Activated CD8-positive, alpha-beta T cell treated with anti-CD3 and anti-CD28 coated beads for 36 hours (primary cell): ENCODE measurements around the gene CYP46A1. TPM values are rescaled to one million over a fixed set of nuclear protein-coding genes. Genes with fewer than 3 reads are reported as not detected.

Source experiments
- ATAC-seq: fragments of 200-7000 bp; cut with Tn5 transposase; one replicate; pipeline ENCODE4 v1.10.0; 2021; ENCODE audit warnings: mild to moderate bottlenecking, moderate library complexity
- CTCF ChIA-PET: fragments of 350-600 bp; sonication (Branson Sonifier 250); formaldehyde crosslinking; loops from one replicate; lab custom pipeline; 2021; ENCODE audit warnings: antibody characterized with exemption; lab: Charles Lee
- POLR2A ChIA-PET: fragments of 350-600 bp; sonication (Branson Sonifier 250); formaldehyde crosslinking; loops from one replicate; lab custom pipeline; 2021; ENCODE audit warnings: antibody characterized with exemption; lab: Charles Lee
- DNase-seq: peaks from one replicate; pipeline ENCODE4 v3.0.0-alpha.2; 2020
- H3K27ac Mint-ChIP-seq: one replicate; pipeline ENCODE4 v1.8.0; 2021; ENCODE audit warnings: mild to moderate bottlenecking, mixed read lengths
- H3K27me3 Mint-ChIP-seq: one replicate; pipeline ENCODE4 v1.8.0; 2021; ENCODE audit warnings: mixed read lengths
- H3K36me3 Mint-ChIP-seq: one replicate; pipeline ENCODE4 v1.8.0; 2021; ENCODE audit warnings: low read depth, mixed read lengths
- H3K4me1 Mint-ChIP-seq: one replicate; pipeline ENCODE4 v1.8.0; 2021; ENCODE audit warnings: low read depth, mixed read lengths
- H3K4me3 Mint-ChIP-seq: one replicate; pipeline ENCODE4 v1.8.0; 2021; ENCODE audit warnings: mild to moderate bottlenecking, moderate library complexity, mixed read lengths
- H3K9me3 Mint-ChIP-seq: one replicate; pipeline ENCODE4 v1.8.0; 2021; ENCODE audit warnings: mixed read lengths
- CTCF ChIP-seq: fragments of 200-600 bp; IDR thresholded peaks from one replicate; pipeline ENCODE4 v1.8.0; 2022; ENCODE audit warnings: antibody characterized with exemption, mild to moderate bottlenecking
- intact Hi-C: fragments of 100-400 bp; cut with micrococcal nuclease; formaldehyde crosslinking; loops from one replicate; pipeline ENCODE4 v1.10.0; 2022
- total RNA-seq, 2 experiments: library from RNA; stranded (reverse); gene quantifications; one replicate each; pipeline ENCODE4 v1.2.3, GENCODE V29; 2021

The CYP46A1 gene
- total RNA-seq, 2 experiments from 2014 or later: 0.16 to 0.20 TPM

- no peak for TF ChIP-seq CTCF
- DNase-seq (no peak), ATAC-seq (no peak)
- intact Hi-C loops: no loop called here
- ChIA-PET CTCF (interaction anchor here (1.6 kb wide), 1 partner anchor 9 kb away, joined by 10 read pairs; no protein-coding TSS in a partner anchor), POLR2A (no interaction called here)
- Mint-ChIP-seq H3K4me1 (no peaks in the 10 kb centered on the region), H3K9me3 (no peaks in the 10 kb centered on the region), H3K4me3 (no peak overlapping the region), H3K27ac (no peak overlapping the region), H3K36me3 (no peaks in the 10 kb centered on the region), H3K27me3 (peaks cover 9% of the 10 kb centered on the region)
These were observed 37.1 kb downstream of the CYP46A1 start for GRCh38 chr14:99720941-99721791.

- intact Hi-C loops: no loop called here
- TF ChIP-seq CTCF: no peak
- Mint-ChIP-seq H3K27me3 (peaks cover 10% of the 10 kb centered on the region), H3K4me3 (no peak overlapping the region), H3K9me3 (no peaks in the 10 kb centered on the region), H3K36me3 (no peaks in the 10 kb centered on the region), H3K27ac (no peak overlapping the region), H3K4me1 (no peaks in the 10 kb centered on the region)
- ATAC-seq (no peak), DNase-seq (no peak)
- ChIA-PET POLR2A (no interaction called here), CTCF (interaction anchor here (1.6 kb wide), 1 partner anchor 8 kb away, joined by 10 read pairs; no protein-coding TSS in a partner anchor)
These were observed 37.9 kb downstream of the CYP46A1 start for GRCh38 chr14:99721792-99722516.

- peaks cover 10% of the 10 kb centered on the region for H3K27me3 Mint-ChIP-seq
- DNase-seq (no peak), ATAC-seq (no peak)
- no peaks in the 10 kb centered on the region for H3K36me3 Mint-ChIP-seq
- ChIA-PET POLR2A (no interaction called here), CTCF (no interaction called here)
- intact Hi-C loops: no loop called here
- H3K27ac Mint-ChIP-seq: no peak overlapping the region
- H3K4me1 Mint-ChIP-seq: no peaks in the 10 kb centered on the region
- TF ChIP-seq CTCF: no peak
- no peak overlapping the region for H3K4me3 Mint-ChIP-seq
- H3K9me3 Mint-ChIP-seq: no peaks in the 10 kb centered on the region
These were observed 38.6 kb downstream of the CYP46A1 start for GRCh38 chr14:99722741-99723140.

- ChIA-PET CTCF (no interaction called here), POLR2A (no interaction called here)
- no peaks in the 10 kb centered on the region for H3K9me3 Mint-ChIP-seq
- no peaks in the 10 kb centered on the region for H3K36me3 Mint-ChIP-seq
- H3K4me3 Mint-ChIP-seq: no peak overlapping the region
- ATAC-seq (no peak), DNase-seq (no peak)
- no peak overlapping the region for H3K27ac Mint-ChIP-seq
- peaks cover 15% of the 10 kb centered on the region for H3K27me3 Mint-ChIP-seq
- intact Hi-C loops: no loop called here
- no peak for TF ChIP-seq CTCF
- H3K4me1 Mint-ChIP-seq: no peaks in the 10 kb centered on the region
These were observed 40.2 kb downstream of the CYP46A1 start for GRCh38 chr14:99724196-99724891.
